Thyroid gland (tissue), 4 donors: ENCODE measurements around the gene KRTAP16-1. TPM values are rescaled to one million over a fixed set of nuclear protein-coding genes. Genes with fewer than 3 reads are reported as not detected.
"Not testable (repeated sequence)": the region's sequence is repeated elsewhere in the genome, so short reads cannot be mapped to it uniquely, and the experiment has no call there.

Source experiments
- DNase-seq, 2 donors: peaks; one replicate each; pipeline ENCODE4 v3.0.0-alpha.2; 2019
- H3K27ac ChIP-seq, 3 donors: fragments of 200-600 bp; sonication (generic); 1 replicate in 2 of 3; 2 replicates in 1 of 3; pipeline ENCODE4 v1.5.1; 2016 to 2019; ENCODE audit warnings: mild to moderate bottlenecking in 1 of 3, moderate library complexity in 1 of 3
- H3K27me3 ChIP-seq: fragments of 200-600 bp; sonication (generic); one replicate; pipeline ENCODE4 v1.5.1; 2019
- H3K36me3 ChIP-seq, 2 donors: fragments of 200-600 bp; sonication (generic); one replicate each; pipeline ENCODE4 v1.5.1; 2016 to 2019
- H3K4me1 ChIP-seq, 2 donors: fragments of 200-600 bp; sonication (generic); one replicate each; pipeline ENCODE4 v1.5.1; 2017 to 2019
- H3K4me3 ChIP-seq, 3 donors: fragments of 200-600 bp; sonication (generic); replicated peaks in 1 of 3; 1 replicate in 2 of 3; 2 replicates in 1 of 3; pipeline ENCODE4 v1.5.1; 2016; ENCODE audit warnings: mild to moderate bottlenecking in 1 of 3
- H3K9me3 ChIP-seq: fragments of 200-600 bp; sonication (generic); one replicate; pipeline ENCODE4 v1.5.1; 2017
- POLR2A ChIP-seq, 2 donors: fragments of 450-650 bp; IDR thresholded peaks; one replicate each; pipeline ENCODE4 v1.6.1; 2017; ENCODE audit warnings: antibody characterized with exemption in 2 of 2, mild to moderate bottlenecking in 2 of 2, moderate library complexity in 1 of 2
- WGBS, 2 donors: methylation state at CpG; one replicate each; pipeline ENCODE4 v1.1.5; 2017; 5-methylcytosine and 5-hydroxymethylcytosine counted together
- intact Hi-C: fragments of 100-400 bp; cut with DNase I; formaldehyde crosslinking; loops from one replicate; pipeline ENCODE4 v1.15.1; 2023
- total RNA-seq, 4 donors: library from RNA; depleted of rRNA; stranded (reverse); fragments of >200 nt; gene quantifications; one replicate each; pipeline ENCODE4 v1.2.3, GENCODE V29; 2016
- TF ChIP-seq, protein P1 (sequence below), 6 experiments: fragments of 200-600 bp in 3 of 6; fragments of 450-650 bp in 3 of 6; sonication (generic) in 3 of 6; IDR thresholded peaks; one replicate each; pipeline ENCODE4 v1.5.1; 2016 to 2019; ENCODE audit warnings: antibody characterized with exemption in 6 of 6, mild to moderate bottlenecking in 2 of 6, inconsistent platforms in 1 of 6, moderate library complexity in 1 of 6

KRTAP16-1 gene
- total RNA-seq, 4 donors from 2014 or later, result not detected

- DNase-seq, result no peak
- intact Hi-C loops, result no loop called here
- Histone ChIP-seq H3K4me3 (no peak overlapping the region), H3K4me1 (no peaks in the 10 kb centered on the region), H3K27me3 (no peaks in the 10 kb centered on the region), H3K36me3 (no peaks in the 10 kb centered on the region), H3K9me3 (no peaks in the 10 kb centered on the region), H3K27ac (no peak overlapping the region)
- 58 to 61% methylated on average over 3 of the region's 3 CpGs for WGBS, 2 donors
- no peak for TF ChIP-seq POLR2A (IDR thresholded peaks at IDR 0.05)
- TF ChIP-seq, protein P1, sequence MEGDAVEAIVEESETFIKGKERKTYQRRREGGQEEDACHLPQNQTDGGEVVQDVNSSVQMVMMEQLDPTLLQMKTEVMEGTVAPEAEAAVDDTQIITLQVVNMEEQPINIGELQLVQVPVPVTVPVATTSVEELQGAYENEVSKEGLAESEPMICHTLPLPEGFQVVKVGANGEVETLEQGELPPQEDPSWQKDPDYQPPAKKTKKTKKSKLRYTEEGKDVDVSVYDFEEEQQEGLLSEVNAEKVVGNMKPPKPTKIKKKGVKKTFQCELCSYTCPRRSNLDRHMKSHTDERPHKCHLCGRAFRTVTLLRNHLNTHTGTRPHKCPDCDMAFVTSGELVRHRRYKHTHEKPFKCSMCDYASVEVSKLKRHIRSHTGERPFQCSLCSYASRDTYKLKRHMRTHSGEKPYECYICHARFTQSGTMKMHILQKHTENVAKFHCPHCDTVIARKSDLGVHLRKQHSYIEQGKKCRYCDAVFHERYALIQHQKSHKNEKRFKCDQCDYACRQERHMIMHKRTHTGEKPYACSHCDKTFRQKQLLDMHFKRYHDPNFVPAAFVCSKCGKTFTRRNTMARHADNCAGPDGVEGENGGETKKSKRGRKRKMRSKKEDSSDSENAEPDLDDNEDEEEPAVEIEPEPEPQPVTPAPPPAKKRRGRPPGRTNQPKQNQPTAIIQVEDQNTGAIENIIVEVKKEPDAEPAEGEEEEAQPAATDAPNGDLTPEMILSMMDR (IDR thresholded peaks at IDR 0.05), result no peak
Measured at GRCh38 chr17:41284043-41284442, 25.1 kb downstream of the KRTAP16-1 start.

GRCh38 chr17:41278176-41278955 lies 30.7 kb downstream of the KRTAP16-1 start:
- Histone ChIP-seq H3K9me3 (no peaks in the 10 kb centered on the region), H3K4me3 (no peak overlapping the region), H3K27me3 (no peaks in the 10 kb centered on the region), H3K4me1 (no peaks in the 10 kb centered on the region), H3K36me3 (no peaks in the 10 kb centered on the region), H3K27ac (no peak overlapping the region)
- no peak for DNase-seq
- WGBS, 2 donors, result 90 to 94% methylated on average over 3 of the region's 3 CpGs
- intact Hi-C loops, result no loop called here
- TF ChIP-seq, protein P1 (IDR thresholded peaks at IDR 0.05), result no peak
- TF ChIP-seq POLR2A (IDR thresholded peaks at IDR 0.05), result no peak

DNA sequence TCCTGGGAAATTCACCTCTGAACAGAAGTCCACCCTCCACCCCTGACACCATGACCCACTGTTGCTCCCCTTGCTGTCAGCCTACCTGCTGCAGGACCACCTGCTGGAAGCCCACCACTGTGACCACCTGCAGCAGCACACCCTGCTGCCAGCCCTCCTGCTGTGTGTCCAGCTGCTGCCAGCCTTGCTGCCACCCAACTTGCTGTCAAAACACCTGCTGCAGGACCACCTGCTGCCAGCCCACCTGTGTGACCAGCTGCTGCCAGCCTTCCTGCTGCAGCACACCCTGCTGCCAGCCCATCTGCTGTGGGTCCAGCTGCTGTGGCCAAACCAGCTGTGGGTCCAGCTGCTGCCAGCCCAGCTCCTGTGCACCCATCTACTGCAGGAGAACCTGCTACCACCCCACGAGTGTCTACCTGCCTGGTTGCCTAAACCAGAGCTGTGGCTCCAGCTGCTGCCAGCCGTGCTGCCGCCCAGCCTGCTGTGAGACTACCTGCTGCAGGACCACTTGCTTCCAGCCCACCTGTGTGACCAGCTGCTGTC lies 33.4 kb downstream of the KRTAP16-1 start, which contains the start of gene KRTAP9-7:
Gene KRTAP9-7 (plus strand): TSS at position 51 of the 543 bp plus-strand sequence. CDS start 0 bp downstream, at position 51.
- H3K4me1 ChIP-seq, H3K9me3 ChIP-seq, H3K4me3 ChIP-seq, DNase-seq, H3K27me3 ChIP-seq, H3K36me3 ChIP-seq, intact Hi-C loops, H3K27ac ChIP-seq: not testable (repeated sequence)
- WGBS, 2 donors, result 67 to 100% methylated on average over 1 to 3 of the region's 3 CpGs

DNA sequence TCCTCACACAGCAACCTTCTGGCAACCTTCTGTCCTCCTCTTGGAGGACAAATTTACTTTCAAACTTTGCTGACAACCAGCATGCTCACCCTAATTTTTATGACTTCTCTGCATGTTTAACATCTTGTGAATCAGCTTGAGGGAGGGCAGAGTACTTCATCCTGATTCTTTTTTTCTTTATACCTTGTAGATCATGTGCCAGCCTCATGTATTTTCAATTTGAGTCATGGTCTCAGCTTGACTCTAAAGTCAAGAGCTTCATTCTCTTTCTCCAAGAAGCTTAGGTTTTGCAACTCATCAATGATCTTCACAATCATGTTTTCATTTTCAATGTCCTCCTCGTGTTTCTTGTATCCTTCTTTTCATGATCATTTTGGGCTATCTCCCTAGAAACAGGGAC lies 37.3 kb downstream of the KRTAP16-1 start:
- no peak overlapping the region for H3K4me3 ChIP-seq
- no peak overlapping the region for H3K27ac ChIP-seq
- H3K27me3 ChIP-seq, result no peaks in the 10 kb centered on the region
- WGBS, 2 donors, result no CpG with 5 or more reads among the region's 1 CpG
- H3K36me3 ChIP-seq, result no peaks in the 10 kb centered on the region
- TF ChIP-seq POLR2A (IDR thresholded peaks at IDR 0.05), result no peak
- no peak for DNase-seq
- intact Hi-C loops, result no loop called here
- no peaks in the 10 kb centered on the region for H3K9me3 ChIP-seq
- H3K4me1 ChIP-seq, result no peaks in the 10 kb centered on the region

DNA sequence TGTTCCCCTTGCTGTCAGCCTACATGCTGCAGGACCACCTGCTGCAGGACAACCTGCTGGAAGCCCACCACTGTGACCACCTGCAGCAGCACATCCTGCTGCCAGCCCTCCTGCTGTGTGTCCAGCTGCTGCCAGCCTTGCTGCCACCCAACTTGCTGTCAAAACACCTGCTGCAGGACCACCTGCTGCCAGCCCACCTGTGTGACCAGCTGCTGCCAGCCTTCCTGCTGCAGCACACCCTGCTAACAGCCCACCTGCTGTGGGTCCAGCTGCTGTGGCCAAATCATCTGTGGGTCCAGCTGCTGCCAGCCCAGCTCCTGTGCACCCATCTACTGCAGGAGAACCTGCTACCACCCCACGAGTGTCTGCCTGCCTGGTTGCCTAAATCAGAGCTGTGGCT lies 37.8 kb downstream of the KRTAP16-1 start:
- H3K4me3 ChIP-seq, H3K27me3 ChIP-seq, H3K9me3 ChIP-seq, H3K4me1 ChIP-seq, H3K36me3 ChIP-seq, H3K27ac ChIP-seq, intact Hi-C loops, DNase-seq: not testable (repeated sequence)
- WGBS, 2 donors, result no CpG with 5 or more reads among the region's 1 CpG

DNA sequence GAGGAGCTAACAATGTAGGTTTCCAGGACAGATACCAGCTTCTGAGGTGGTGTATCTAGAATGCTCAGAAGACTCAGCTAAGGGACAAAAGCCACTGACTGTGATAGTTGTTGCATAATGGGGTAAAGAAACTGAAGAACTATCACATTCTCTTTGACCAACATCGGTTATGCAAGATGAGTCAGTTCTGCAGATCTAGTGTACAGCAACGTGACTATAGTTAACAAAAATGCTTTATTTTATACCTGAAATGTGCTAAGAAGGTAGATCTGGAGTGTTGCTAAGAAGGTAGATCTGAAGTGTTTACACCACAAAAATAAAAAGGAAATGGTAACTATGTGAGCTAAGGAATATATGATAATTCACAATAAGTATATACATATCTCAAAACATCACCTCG lies 41.4 kb downstream of the KRTAP16-1 start:
- no peaks in the 10 kb centered on the region for H3K4me1 ChIP-seq
- TF ChIP-seq, protein P1 (IDR thresholded peaks at IDR 0.05), result no peak
- TF ChIP-seq POLR2A (IDR thresholded peaks at IDR 0.05), result no peak
- intact Hi-C loops, result no loop called here
- H3K36me3 ChIP-seq, result no peaks in the 10 kb centered on the region
- no peak overlapping the region for H3K4me3 ChIP-seq
- no peaks in the 10 kb centered on the region for H3K9me3 ChIP-seq
- no CpG with 5 or more reads among the region's 3 CpGs for WGBS, 2 donors
- no peak overlapping the region for H3K27ac ChIP-seq
- no peak for DNase-seq
- no peaks in the 10 kb centered on the region for H3K27me3 ChIP-seq
